ENCODE results near the gene GPR137C. TPM values are rescaled to one million over a fixed set of nuclear protein-coding genes. Genes with fewer than 3 reads are reported as not detected.

GPR137C gene
- total RNA-seq, 1 experiment from 2014 or later: 0.89 TPM

GRCh38 chr14:52513249-52513648 is 39.4 kb upstream of the GPR137C start (continued):
- TF ChIP-seq ZBTB33 (IDR thresholded peaks at IDR 0.05; ENCODE audit: extremely low read depth, insufficient replicate concordance, low read length): no peak

DNA sequence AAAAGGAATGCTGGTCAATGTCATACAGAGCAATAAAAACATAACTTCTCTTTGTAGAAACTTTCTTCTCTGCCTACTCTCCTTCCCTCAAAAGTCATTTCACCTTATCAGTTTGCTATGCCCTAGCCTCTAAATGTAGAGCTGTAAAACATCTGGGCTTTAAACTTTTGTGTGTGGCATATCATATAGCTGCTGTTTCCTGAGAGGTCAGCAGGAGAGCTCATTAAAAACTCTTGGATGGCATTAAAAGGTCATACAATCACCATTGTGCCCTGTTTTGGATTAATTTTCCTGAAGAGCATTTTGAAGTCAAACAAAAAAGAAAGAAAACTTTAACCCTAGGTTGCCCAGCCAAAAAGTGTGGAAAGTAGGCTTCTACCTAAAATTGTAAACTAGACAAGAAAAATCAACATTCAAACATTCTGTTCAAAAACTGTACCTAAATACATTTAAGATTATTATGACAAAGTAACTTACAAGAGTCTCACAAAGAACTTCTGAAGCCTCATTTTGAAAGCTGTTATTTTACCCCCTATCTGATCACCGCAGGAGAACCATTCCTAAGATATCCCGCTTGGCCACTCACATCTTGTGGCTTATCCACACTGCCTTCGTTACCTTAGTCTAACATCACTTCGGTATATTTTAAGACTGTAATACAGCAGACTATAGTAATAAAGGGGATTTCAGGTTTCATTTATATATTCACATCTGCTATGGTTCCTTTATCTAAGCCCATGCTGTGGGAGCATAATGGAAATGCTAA is 38.4 kb upstream of the GPR137C start:
- TF ChIP-seq SP1 (IDR thresholded peaks at IDR 0.05; ENCODE audit: low read depth): no peak
- TF ChIP-seq SRF (IDR thresholded peaks at IDR 0.05; ENCODE audit: low read depth): no peak
- TF ChIP-seq, protein P1, sequence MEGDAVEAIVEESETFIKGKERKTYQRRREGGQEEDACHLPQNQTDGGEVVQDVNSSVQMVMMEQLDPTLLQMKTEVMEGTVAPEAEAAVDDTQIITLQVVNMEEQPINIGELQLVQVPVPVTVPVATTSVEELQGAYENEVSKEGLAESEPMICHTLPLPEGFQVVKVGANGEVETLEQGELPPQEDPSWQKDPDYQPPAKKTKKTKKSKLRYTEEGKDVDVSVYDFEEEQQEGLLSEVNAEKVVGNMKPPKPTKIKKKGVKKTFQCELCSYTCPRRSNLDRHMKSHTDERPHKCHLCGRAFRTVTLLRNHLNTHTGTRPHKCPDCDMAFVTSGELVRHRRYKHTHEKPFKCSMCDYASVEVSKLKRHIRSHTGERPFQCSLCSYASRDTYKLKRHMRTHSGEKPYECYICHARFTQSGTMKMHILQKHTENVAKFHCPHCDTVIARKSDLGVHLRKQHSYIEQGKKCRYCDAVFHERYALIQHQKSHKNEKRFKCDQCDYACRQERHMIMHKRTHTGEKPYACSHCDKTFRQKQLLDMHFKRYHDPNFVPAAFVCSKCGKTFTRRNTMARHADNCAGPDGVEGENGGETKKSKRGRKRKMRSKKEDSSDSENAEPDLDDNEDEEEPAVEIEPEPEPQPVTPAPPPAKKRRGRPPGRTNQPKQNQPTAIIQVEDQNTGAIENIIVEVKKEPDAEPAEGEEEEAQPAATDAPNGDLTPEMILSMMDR (IDR thresholded peaks at IDR 0.05 in 2 of 3, conservative IDR thresholded peaks at IDR 0.05 in 1 of 3; ENCODE audit: borderline replicate concordance in 1 of 3, insufficient read depth in 1 of 3, low read depth in 2 of 3, low read length in 2 of 3): no peak
- TF ChIP-seq YY1 (IDR thresholded peaks at IDR 0.05; ENCODE audit: extremely low read depth, insufficient replicate concordance, low read depth, low read length): no peak
- no peak for TF ChIP-seq FOSL1 (IDR thresholded peaks at IDR 0.05; ENCODE audit: low read depth)
- no peak for TF ChIP-seq EZH2phosphoT487 (IDR thresholded peaks at IDR 0.05; ENCODE audit: borderline replicate concordance)
- TF ChIP-seq ZFX (IDR thresholded peaks at IDR 0.05): no peak
- no peak for TF ChIP-seq CEBPB (IDR thresholded peaks at IDR 0.05; ENCODE audit: low read depth)
- no peak for TF ChIP-seq ELF1 (IDR thresholded peaks at IDR 0.05; ENCODE audit: borderline replicate concordance, low read depth)
- no peak for TF ChIP-seq EGR1 (IDR thresholded peaks at IDR 0.05; ENCODE audit: low read depth)
- no peak for TF ChIP-seq TCF7L2 (IDR thresholded peaks at IDR 0.05; ENCODE audit: borderline replicate concordance, extremely low read depth, insufficient read depth, insufficient read length)
- TF ChIP-seq ZBTB33 (IDR thresholded peaks at IDR 0.05; ENCODE audit: extremely low read depth, insufficient replicate concordance, low read length): no peak
- TF ChIP-seq, protein P2, sequence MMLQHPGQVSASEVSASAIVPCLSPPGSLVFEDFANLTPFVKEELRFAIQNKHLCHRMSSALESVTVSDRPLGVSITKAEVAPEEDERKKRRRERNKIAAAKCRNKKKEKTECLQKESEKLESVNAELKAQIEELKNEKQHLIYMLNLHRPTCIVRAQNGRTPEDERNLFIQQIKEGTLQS (IDR thresholded peaks at IDR 0.05): no peak
- TF ChIP-seq POLR2A (IDR thresholded peaks at IDR 0.05; ENCODE audit: borderline replicate concordance, extremely low read depth, insufficient read depth, insufficient read length): no peak
- TF ChIP-seq POLR2AphosphoS5 (IDR thresholded peaks at IDR 0.05; ENCODE audit: low read depth, low read length): no peak
- DNase-seq (ENCODE audit: low read depth, low spot score): no peak
- no peak for ATAC-seq
- BruUV-seq (replicated peaks): no TSS peak
- no peaks in the 10 kb centered on the region for H3K4me1 ChIP-seq (ENCODE audit: control insufficient read depth in 1 of 2, insufficient read depth in 2 of 2, low read length in 2 of 2)
- no peaks in the 10 kb centered on the region for H3K9me3 ChIP-seq (ENCODE audit: control insufficient read depth in 1 of 2, insufficient read depth in 1 of 2, low read depth in 1 of 2, low read length in 2 of 2)
- no peaks in the 10 kb centered on the region for H4K20me1 ChIP-seq (ENCODE audit: insufficient read depth)
- no peak overlapping the region for H3K4me2 ChIP-seq (ENCODE audit: low read length)
- H3K79me2 ChIP-seq (ENCODE audit: insufficient read depth, low read length): no peaks in the 10 kb centered on the region
- RAD21 ChIA-PET (ENCODE audit: low non-redundant PET in 1 of 2, low total read pairs in 2 of 2, uncharacterized antibody in 2 of 2, unreplicated experiment in 2 of 2): no interaction called here
- no peaks in the 10 kb centered on the region for H3K36me3 ChIP-seq (ENCODE audit: control insufficient read depth in 1 of 2, insufficient read depth in 2 of 2, low read length in 2 of 2)
- no peak overlapping the region for H3K4me3 ChIP-seq (replicated peaks in 1 of 2; ENCODE audit: low read depth in 1 of 2, low read length in 2 of 2)
- H3K9ac ChIP-seq (ENCODE audit: low read length): no peak overlapping the region
- H3K27ac ChIP-seq (ENCODE audit: low read depth, low read length): no peak overlapping the region
- no peaks in the 10 kb centered on the region for H3K9me2 ChIP-seq (ENCODE audit: insufficient read depth)
- CTCF ChIA-PET: no interaction called here
- intact Hi-C loops (cut with micrococcal nuclease): no loop called here
- no peak overlapping the region for H2AFZ ChIP-seq (ENCODE audit: low read depth, low read length, poor library complexity, severe bottlenecking)
- POLR2A ChIA-PET: no interaction called here
- no peaks in the 10 kb centered on the region for H3K27me3 ChIP-seq (ENCODE audit: insufficient read depth, low read length)

All from HCT116 (cell line).